Suprapubic skin (tissue), 4 donors: ENCODE results near the gene FAM171A1.

Source experiments
- EP300 ChIP-seq: sonication (generic); formaldehyde crosslinking; IDR thresholded peaks from one replicate; pipeline ENCODE4 v1.6.1; 2017; ENCODE audit warnings: antibody characterized with exemption
- POLR2A ChIP-seq, 2 donors: fragments of 450-650 bp; IDR thresholded peaks; one replicate each; pipeline ENCODE4 v1.6.1; 2017; ENCODE audit warnings: antibody characterized with exemption in 2 of 2, mild to moderate bottlenecking in 2 of 2, moderate library complexity in 2 of 2
- POLR2AphosphoS5 ChIP-seq, 3 donors: sonication (generic); formaldehyde crosslinking; IDR thresholded peaks; one replicate each; pipeline ENCODE4 v1.6.1; 2017; ENCODE audit warnings: antibody characterized with exemption in 3 of 3
- TF ChIP-seq, protein P1 (sequence below), 2 donors: fragments of 200-600 bp in 1 of 2; fragments of 450-650 bp in 1 of 2; sonication (generic) in 1 of 2; IDR thresholded peaks; one replicate each; pipeline ENCODE4 v1.5.1; 2016 to 2019; ENCODE audit warnings: antibody characterized with exemption in 2 of 2, mild to moderate bottlenecking in 1 of 2, moderate library complexity in 1 of 2

DNA sequence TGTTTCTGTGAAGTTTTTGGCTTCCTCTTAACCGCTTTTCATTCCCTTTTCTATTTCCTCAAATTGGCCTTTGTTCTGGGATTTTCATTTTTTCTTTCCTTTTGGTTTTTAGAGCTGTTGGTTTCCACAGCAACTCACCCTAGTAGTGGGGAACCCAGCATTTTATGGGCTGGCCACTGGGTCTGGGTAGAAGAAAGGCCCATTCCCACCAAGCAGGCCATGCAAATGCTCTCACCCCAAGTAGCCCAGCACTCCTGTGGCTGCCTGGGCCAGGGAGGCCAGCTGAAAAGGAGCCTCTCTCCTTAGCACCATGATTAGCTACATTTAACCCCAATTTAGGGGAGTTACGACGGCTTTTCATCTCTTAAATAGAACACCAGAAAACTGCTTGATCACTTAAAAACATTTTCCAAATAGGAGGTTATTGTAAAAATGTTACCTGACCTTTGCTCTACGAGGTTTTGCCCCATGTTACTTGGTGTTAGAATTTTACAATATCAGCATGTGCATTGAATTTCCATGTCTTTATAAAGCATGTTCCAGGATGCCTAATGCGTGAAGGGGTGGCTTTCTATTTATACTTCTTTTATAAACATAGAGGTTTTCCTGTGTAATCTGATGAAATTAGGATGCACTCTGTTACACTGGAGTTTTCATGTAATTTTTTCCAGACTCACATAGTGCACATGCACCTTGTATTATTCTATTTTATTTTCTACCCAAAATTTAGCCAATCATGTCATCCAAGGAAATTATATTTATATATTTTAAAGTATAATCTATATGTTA is 75.4 kb downstream of the FAM171A1 start:
- TF ChIP-seq, protein P1, sequence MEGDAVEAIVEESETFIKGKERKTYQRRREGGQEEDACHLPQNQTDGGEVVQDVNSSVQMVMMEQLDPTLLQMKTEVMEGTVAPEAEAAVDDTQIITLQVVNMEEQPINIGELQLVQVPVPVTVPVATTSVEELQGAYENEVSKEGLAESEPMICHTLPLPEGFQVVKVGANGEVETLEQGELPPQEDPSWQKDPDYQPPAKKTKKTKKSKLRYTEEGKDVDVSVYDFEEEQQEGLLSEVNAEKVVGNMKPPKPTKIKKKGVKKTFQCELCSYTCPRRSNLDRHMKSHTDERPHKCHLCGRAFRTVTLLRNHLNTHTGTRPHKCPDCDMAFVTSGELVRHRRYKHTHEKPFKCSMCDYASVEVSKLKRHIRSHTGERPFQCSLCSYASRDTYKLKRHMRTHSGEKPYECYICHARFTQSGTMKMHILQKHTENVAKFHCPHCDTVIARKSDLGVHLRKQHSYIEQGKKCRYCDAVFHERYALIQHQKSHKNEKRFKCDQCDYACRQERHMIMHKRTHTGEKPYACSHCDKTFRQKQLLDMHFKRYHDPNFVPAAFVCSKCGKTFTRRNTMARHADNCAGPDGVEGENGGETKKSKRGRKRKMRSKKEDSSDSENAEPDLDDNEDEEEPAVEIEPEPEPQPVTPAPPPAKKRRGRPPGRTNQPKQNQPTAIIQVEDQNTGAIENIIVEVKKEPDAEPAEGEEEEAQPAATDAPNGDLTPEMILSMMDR (IDR thresholded peaks at IDR 0.05) = no peak
- TF ChIP-seq POLR2A (IDR thresholded peaks at IDR 0.05) = no peak
- TF ChIP-seq EP300 = no peak
- TF ChIP-seq POLR2AphosphoS5 (IDR thresholded peaks at IDR 0.05) = no peak
